Stimulated activated CD4-positive, alpha-beta T cell treated with anti-CD3 and anti-CD28 coated beads, Interleukin-4, amount 100 ng/mL, for 1 hour (primary cell): Measurements from ENCODE around the gene SLC35G3.
"Not testable (repeated sequence)": the region's sequence is repeated elsewhere in the genome, so short reads cannot be mapped to it uniquely, and the experiment has no call there.

Source experiments
- DNase-seq: peaks from one replicate; pipeline ENCODE4 v3.0.0-alpha.2; 2020

Gene SLC35G3

DNA sequence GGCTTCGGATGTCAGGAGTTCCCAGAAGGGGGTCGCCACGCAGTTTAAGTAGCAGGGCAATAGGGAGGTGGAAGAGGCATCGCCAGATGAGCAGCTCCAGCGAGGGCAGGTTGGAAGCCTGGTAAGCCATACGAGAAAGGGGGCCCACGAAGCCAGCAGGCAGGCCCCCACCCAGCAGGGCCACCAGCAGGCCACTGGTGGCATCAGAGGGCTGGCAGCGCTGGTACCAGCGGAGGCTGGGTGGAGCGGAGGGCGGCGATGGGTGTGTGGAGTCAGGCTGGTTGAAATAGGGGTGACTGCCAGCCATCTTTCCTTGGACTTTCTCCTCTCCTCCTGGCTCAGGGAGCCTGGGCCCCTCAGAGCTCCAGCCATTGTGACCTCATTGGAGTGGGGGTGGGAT lies at the start of gene SLC35G3:
SLC35G3 (minus strand) TSS at position 393 of the 400 bp plus-strand sequence; CDS start at position 307, 86 bp downstream.
- not testable (repeated sequence) for DNase-seq

- peak; percentile 35 for DNase-seq
Measured at GRCh38 chr17:35243561-35244340, 49.6 kb upstream of the SLC35G3 start.

GRCh38 chr17:35242805-35243560 lies 48.8 kb upstream of the SLC35G3 start, which contains the start of gene SLFN5:
Gene SLFN5, plus strand, starts transcription at chr17:35243072. Its CDS starts 15,619 bp downstream, at chr17:35258691.
- peak; percentile 88 for DNase-seq

GRCh38 chr17:35242158-35242804 lies 48.1 kb upstream of the SLC35G3 start:
- peak; percentile 79 for DNase-seq

DNA sequence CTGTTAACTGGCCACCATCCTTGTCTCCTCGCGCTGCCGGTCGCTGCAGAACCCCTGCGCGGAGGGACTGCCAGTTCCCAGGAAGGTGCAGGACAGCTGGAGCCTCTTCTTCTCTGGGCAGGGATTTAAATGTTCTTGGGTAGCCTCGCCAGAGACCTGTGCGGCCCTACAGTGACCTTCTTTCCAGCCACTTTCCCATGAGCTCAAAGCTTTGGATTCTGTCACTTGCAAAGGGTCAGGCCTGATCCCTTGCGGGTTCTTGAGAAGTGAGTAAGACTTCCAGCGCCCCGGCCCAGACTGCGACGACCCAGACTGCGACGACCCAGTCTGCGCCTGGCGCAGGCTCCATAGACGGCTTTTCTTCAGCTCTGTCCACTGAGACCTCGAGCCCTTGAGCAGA lies 47.3 kb upstream of the SLC35G3 start:
- DNase-seq = peak; percentile 45

DNA sequence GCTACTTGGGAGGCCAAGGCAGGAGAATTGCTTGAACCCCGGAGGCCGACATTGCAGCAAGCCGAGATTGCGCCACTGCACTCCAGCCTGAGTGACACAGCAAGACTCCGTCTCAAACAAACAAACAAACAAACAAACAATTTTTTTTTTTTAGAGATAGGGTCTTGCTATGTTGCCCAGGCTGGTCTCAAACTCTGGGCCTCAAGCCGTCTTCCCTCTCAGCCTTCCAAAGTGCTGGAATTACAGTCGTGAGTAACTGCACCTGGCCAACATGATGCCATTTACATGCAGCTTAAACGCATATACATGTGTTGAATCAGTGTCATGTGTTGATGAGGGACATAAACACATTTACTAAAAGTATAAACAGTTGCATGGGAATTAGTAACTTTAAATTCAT lies 46.7 kb upstream of the SLC35G3 start:
- DNase-seq = no peak

GRCh38 chr17:35239823-35240222 lies 45.6 kb upstream of the SLC35G3 start:
- no peak for DNase-seq

DNA sequence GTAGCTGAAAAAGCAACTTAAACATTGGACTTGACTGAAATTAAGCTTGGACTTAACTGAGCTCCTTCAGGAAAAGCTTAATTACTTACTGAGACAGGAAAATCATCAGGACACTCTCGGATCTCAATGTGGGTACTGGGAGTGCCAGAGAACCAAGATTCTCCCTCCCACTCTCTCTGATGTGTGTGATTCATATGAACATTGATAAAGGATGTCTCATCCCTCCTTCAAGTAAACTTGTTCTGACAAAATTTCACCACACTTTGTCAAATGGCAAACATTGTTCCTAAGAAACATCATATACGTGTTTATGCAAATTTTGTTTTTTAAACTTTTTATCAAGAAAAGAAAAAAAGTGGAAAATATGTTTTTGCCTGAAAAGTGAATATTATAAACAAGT lies 44.6 kb upstream of the SLC35G3 start:
- no peak for DNase-seq

GRCh38 chr17:35236821-35237220 lies 42.6 kb upstream of the SLC35G3 start:
- DNase-seq = no peak

DNA sequence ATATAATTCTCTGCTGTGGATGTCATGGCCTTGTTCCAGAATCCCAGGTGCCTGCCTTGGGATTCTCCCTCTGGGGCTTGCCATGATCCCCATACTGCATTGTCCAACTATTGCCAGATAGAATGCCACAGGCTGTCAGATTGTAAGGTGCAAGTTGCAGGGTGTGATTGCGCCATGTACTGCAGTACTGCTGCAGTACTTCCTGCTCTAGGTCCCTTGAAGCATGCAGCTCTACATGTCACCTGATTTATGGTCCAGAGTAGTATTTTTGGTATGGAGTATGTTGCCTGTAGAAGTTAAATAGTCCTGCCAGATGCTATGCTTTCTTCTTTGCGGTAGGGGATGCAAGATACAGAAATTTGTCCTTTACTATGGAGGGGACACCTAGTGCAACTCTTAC lies 41.7 kb upstream of the SLC35G3 start:
- DNase-seq = no peak

DNA sequence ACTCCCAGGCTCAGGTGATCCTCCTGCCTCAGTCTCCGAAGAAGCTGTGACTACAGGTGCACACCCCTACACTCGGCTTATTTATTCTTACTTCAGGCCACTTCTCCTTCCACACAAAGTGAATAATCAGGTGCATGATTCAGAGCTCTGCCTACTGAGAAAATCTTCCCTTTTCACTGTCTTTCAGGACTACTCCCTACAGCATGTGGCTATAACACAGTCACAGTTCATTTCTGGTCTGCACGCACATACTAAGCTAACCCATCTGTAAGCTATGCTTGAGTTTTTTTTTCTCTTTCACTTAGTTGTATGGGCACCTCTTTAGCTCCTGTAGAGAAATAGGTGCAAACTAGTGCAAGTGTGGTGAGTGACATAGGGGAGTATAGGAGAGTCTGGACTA lies 41.1 kb upstream of the SLC35G3 start:
- no peak for DNase-seq

GRCh38 chr17:35234315-35234714 lies 40.1 kb upstream of the SLC35G3 start:
- not testable (repeated sequence) for DNase-seq

GRCh38 chr17:35229638-35230037 lies 35.4 kb upstream of the SLC35G3 start:
- no peak for DNase-seq

- no peak for DNase-seq
Measured at GRCh38 chr17:35227546-35227945, 33.4 kb upstream of the SLC35G3 start.

DNA sequence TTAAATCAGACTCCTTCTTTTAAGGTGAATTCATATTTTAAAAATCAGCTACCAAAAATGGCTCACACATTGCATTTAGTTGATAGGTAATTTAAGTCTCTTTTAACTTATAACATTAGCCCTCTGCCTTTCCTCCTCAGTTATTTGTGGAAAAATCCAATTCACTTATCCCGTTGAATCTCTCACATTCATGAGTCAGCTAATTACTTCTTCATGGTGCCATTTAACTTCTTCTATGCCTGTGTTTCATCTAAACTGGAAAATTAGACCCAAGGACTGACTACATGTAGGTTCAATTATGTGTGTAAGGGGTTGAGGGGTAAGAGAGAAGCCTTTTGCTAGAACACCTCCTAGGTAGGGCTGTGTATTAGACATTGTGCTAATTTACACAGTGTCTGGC lies 30.2 kb upstream of the SLC35G3 start:
- DNase-seq = no peak

- no peak for DNase-seq
Measured at GRCh38 chr17:35222452-35222851, 28.3 kb upstream of the SLC35G3 start.

- no peak for DNase-seq
Measured at GRCh38 chr17:35218915-35219314, 24.7 kb upstream of the SLC35G3 start.

GRCh38 chr17:35217107-35217506 lies 22.9 kb upstream of the SLC35G3 start:
- DNase-seq = no peak

DNA sequence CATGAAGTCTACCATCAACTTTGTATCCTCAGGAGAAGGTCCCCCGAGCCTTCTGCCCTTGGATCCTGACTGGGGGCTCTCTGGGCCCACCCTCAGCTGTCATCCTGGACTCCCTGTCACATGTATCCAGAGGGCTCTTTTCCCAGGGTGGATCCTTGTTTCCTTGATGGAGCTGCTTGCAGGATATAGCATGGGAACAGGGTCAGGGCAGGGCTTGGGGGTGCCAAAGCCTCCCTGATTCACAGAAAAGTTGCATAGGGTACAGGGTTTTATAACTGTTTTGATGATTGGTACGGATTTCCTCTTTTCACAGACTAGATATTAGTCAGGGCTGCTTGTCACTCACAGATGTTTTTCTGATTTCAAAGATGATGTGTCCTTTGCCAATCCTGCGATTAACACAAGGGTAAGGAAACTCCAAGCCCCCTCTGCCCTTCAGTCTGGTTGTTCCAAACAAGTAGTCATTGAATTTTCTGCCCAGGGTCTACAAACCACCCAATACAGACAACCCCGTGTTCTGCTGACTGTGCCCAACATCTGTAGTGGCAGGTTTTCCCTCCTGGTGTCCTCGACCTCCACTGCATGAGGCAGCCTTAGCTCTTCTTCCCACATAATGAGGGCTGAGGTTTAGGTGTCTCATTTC lies 20.6 kb upstream of the SLC35G3 start:
- DNase-seq = peak; percentile 21

DNA sequence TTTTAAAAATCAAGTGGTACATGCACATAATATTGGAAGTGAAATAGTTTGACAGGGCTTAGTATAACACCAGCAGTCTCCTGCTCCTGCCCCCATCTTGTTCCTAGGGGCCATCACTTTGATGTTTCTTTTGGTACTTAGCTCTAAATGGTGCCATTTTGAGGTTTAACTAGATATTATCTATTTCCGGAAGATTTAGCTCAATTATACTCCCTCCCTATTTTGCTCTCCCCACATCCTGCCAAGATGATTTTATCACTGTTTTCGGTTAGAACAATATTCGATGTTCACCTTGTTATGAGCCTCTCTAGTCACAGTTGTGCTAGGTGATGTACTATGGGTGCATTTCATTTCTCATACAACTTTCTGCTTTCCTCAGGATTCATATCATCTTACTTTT lies 20.0 kb upstream of the SLC35G3 start:
- no peak for DNase-seq

- DNase-seq = no peak
Measured at GRCh38 chr17:35213412-35213940, 19.3 kb upstream of the SLC35G3 start.

GRCh38 chr17:35212668-35213067 lies 18.5 kb upstream of the SLC35G3 start:
- no peak for DNase-seq

DNA sequence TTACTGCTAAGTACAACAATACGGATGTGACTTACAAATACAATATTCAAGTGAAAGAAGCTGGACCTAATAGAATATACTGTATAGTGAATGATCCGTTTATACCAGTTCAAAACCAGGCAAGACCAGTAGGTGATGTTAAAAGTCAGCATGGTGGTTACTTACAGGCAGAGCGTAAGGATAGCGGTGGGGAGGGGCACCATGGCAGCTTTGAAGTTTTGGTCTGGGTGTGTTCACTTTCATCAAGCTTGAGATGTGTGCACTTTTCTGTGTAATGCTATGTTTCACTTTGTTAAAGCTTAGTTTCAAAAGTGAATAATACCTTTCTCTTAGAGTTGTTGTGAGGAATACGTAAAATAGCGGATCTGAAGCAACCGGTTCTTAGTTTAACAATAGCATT lies 16.5 kb upstream of the SLC35G3 start:
- peak; percentile 41 for DNase-seq
